SJSA1 (cell line): ENCODE measurements around the gene PDGFRA. TPM values are rescaled to one million over a fixed set of nuclear protein-coding genes. Genes with fewer than 3 reads are reported as not detected.
"Not testable (repeated sequence)": the region's sequence is repeated elsewhere in the genome, so short reads cannot be mapped to it uniquely, and the experiment has no call there.

Experiments
- DNase-seq, 2 experiments: peaks; one replicate each; pipeline ENCODE4 v3.0.0-alpha.2; 2015 to 2020; ENCODE audit warnings: low spot score in 2 of 2, low read depth in 1 of 2
- H3K27ac ChIP-seq: fragments of 250-450 bp; sonication (Bioruptor Pico); 2 replicates; pipeline ENCODE4 v1.5.1; 2020; ENCODE audit warnings: mild to moderate bottlenecking, moderate library complexity
- H3K27me3 ChIP-seq: fragments of 250-450 bp; sonication (Bioruptor Pico); replicated peaks from 2 replicates; pipeline ENCODE4 v1.5.1; 2020; ENCODE audit warnings: mild to moderate bottlenecking, moderate library complexity
- H3K36me3 ChIP-seq: fragments of 250-450 bp; sonication (Bioruptor Pico); 2 replicates; pipeline ENCODE4 v1.5.1; 2020; ENCODE audit warnings: mild to moderate bottlenecking
- H3K4me1 ChIP-seq: fragments of 250-450 bp; sonication (Bioruptor Pico); replicated peaks from 2 replicates; pipeline ENCODE4 v1.6.1; 2021; ENCODE audit warnings: mild to moderate bottlenecking
- H3K4me3 ChIP-seq: fragments of 250-450 bp; sonication (Bioruptor Pico); 2 replicates; pipeline ENCODE4 v1.5.1; 2020; ENCODE audit warnings: mild to moderate bottlenecking
- H3K9me3 ChIP-seq: fragments of 250-450 bp; sonication (Bioruptor Pico); replicated peaks from 2 replicates; pipeline ENCODE4 v1.5.1; 2020; ENCODE audit warnings: mild to moderate bottlenecking
- total RNA-seq: library from RNA; depleted of rRNA; stranded (reverse); fragments of >200 nt; shearing (Covaris generic); gene quantifications from 2 replicates; pipeline ENCODE4 v1.2.3, GENCODE V29; 2014; rRNA removed

Gene PDGFRA
- total RNA-seq, 1 experiment from 2014 or later: 26.2 TPM

- not testable (repeated sequence) for H3K27me3 ChIP-seq, H3K9me3 ChIP-seq, H3K4me3 ChIP-seq, H3K4me1 ChIP-seq, H3K36me3 ChIP-seq, H3K27ac ChIP-seq, DNase-seq
Observed at GRCh38 chr4:54334769-54335168, 105.7 kb downstream of the PDGFRA start.

- no peak for DNase-seq
- Histone ChIP-seq H3K9me3 (no peaks in the 10 kb centered on the region), H3K27me3 (no peaks in the 10 kb centered on the region; the same call in 1 of the 2 replicates), H3K27ac (no peak overlapping the region), H3K36me3 (no peaks in the 10 kb centered on the region), H3K4me3 (no peak overlapping the region), H3K4me1 (no peaks in the 10 kb centered on the region)
Observed at GRCh38 chr4:54337009-54337408, 107.9 kb downstream of the PDGFRA start.

DNA sequence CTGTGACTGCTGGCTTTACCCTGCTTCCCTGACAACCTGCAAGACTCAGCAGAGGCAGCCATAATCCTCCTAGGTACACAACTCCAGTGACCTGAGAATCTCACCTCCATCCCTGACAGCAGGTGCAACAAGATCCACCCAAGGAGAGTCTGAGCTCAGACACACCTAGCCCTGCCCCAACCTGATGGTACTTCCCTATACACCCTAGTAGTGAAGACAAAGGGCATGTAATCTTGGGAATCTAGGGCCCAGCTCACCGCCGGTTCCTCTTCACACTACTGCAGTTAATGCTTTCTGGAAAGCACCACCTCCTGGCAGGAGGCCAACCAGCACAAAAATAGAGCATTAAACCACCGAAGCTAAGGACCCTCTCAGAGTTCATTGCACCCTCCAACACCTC, 113.0 kb downstream of the PDGFRA start:
- H3K36me3 ChIP-seq, H3K27me3 ChIP-seq, H3K4me3 ChIP-seq, H3K4me1 ChIP-seq, H3K9me3 ChIP-seq, DNase-seq, H3K27ac ChIP-seq: not testable (repeated sequence)

Other genes starting within 250 kb of the PDGFRA start
- 73.7 and 105 TPM in 2 replicates for gene CHIC2, start 164.7 kb upstream of the PDGFRA start, total RNA-seq
- not detected in 2 replicates for gene GSX2, start 129.1 kb upstream of the PDGFRA start, total RNA-seq